B cell (primary cell): ENCODE results near the gene CRTC3. TPM values are rescaled to one million over a fixed set of nuclear protein-coding genes. Genes with fewer than 3 reads are reported as not detected.

Source experiments
- ATAC-seq: fragments of 200-7000 bp; cut with Tn5 transposase; one replicate; pipeline ENCODE4 v1.10.0; 2021; ENCODE audit warnings: low read depth, mild to moderate bottlenecking, moderate number of reproducible peaks, moderate library complexity
- CTCF ChIA-PET: fragments of 350-600 bp; sonication (Branson Sonifier 250); formaldehyde crosslinking; loops from one replicate; lab custom pipeline; 2021; ENCODE audit warnings: antibody characterized with exemption, inconsistent platforms; lab: Charles Lee
- POLR2A ChIA-PET: fragments of 350-600 bp; sonication (Branson Sonifier 250); formaldehyde crosslinking; loops from one replicate; lab custom pipeline; 2021; ENCODE audit warnings: antibody characterized with exemption; lab: Charles Lee
- DNase-seq: peaks from one replicate; pipeline ENCODE4 v3.0.0; 2013
- H2AFZ ChIP-seq: 2 replicates; pipeline ENCODE4 v1.6.1; 2012; ENCODE audit warnings: mild to moderate bottlenecking, low read depth, low read length; ENCODE audit not compliant: insufficient read depth, poor library complexity, severe bottlenecking
- H3K27ac ChIP-seq, 2 donors: 1 replicate in 1 of 2; 2 replicates in 1 of 2; pipeline ENCODE4 v1.5.1; 2012 to 2013; ENCODE audit warnings: low read length in 2 of 2, mild to moderate bottlenecking in 2 of 2, moderate library complexity in 1 of 2
- H3K27me3 ChIP-seq, 4 experiments: fragments of 200-600 bp in 1 of 4; sonication (generic) in 1 of 4; replicated peaks in 1 of 4; 1 replicate in 2 of 4; 2 replicates in 2 of 4; pipeline versions ENCODE4 v1.6.1 to v1.7.0; 2013 to 2016; ENCODE audit warnings: low read length in 3 of 4, mild to moderate bottlenecking in 2 of 4, mixed read lengths in 1 of 4, moderate library complexity in 1 of 4; ENCODE audit not compliant: insufficient read depth in 4 of 4, control insufficient read depth in 3 of 4; ENCODE audit errors: control extremely low read depth in 1 of 4
- H3K36me3 ChIP-seq, 2 experiments: replicated peaks in 1 of 2; 1 replicate in 1 of 2; 2 replicates in 1 of 2; pipeline versions ENCODE4 v1.6.1 to v1.7.1; 2013; ENCODE audit warnings: low read length in 1 of 2; ENCODE audit not compliant: insufficient read depth in 2 of 2, control insufficient read depth in 1 of 2; ENCODE audit errors: control extremely low read depth in 1 of 2, extremely low read depth in 1 of 2
- H3K4me1 ChIP-seq, 2 donors: fragments of 200-600 bp in 1 of 2; sonication (generic) in 1 of 2; 1 replicate in 1 of 2; 2 replicates in 1 of 2; pipeline versions ENCODE4 v1.5.1 to v1.6.1; 2013 to 2017; ENCODE audit warnings: low read length in 2 of 2; ENCODE audit not compliant: control insufficient read depth in 2 of 2, insufficient read depth in 2 of 2
- H3K4me2 ChIP-seq: replicated peaks from 2 replicates; pipeline ENCODE3; 2012; ENCODE audit warnings: mild to moderate bottlenecking, low read depth, low read length; ENCODE audit not compliant: poor library complexity, severe bottlenecking
- H3K4me3 ChIP-seq, 5 experiments: fragments of 200-600 bp in 1 of 5; sonication (generic) in 1 of 5; 1 replicate in 3 of 5; 2 replicates in 2 of 5; pipeline versions ENCODE4 v1.5.1 to v1.7.0; 2011 to 2016; ENCODE audit warnings: low read length in 4 of 5, mild to moderate bottlenecking in 4 of 5, low read depth in 2 of 5, control low read depth in 1 of 5, moderate library complexity in 1 of 5; ENCODE audit not compliant: insufficient read depth in 1 of 5; ENCODE audit errors: control extremely low read depth in 1 of 5, extremely low read depth in 1 of 5
- H3K79me2 ChIP-seq: fragments of 200-600 bp; sonication (generic); one replicate; pipeline ENCODE4 v1.6.0; 2016; ENCODE audit warnings: low read length; ENCODE audit not compliant: control insufficient read depth, insufficient read depth
- H3K9ac ChIP-seq: fragments of 200-600 bp; sonication (generic); 2 replicates; pipeline ENCODE4 v1.6.1; 2017; ENCODE audit warnings: mild to moderate bottlenecking, low read length, moderate library complexity
- H3K9me3 ChIP-seq, 3 donors: one replicate each; pipeline versions ENCODE4 v1.6.1 to v1.7.1; 2013; ENCODE audit warnings: low read length in 2 of 3; ENCODE audit not compliant: control insufficient read depth in 2 of 3, insufficient read depth in 1 of 3; ENCODE audit errors: control extremely low read depth in 1 of 3
- H4K20me1 ChIP-seq: 2 replicates; pipeline ENCODE4 v1.6.0; 2012; ENCODE audit warnings: mild to moderate bottlenecking, low read length; ENCODE audit not compliant: insufficient read depth, control insufficient read depth, poor library complexity, severe bottlenecking
- H3K27ac Mint-ChIP-seq: one replicate; pipeline ENCODE4 v1.8.0; 2021; ENCODE audit warnings: mixed read lengths
- H3K27me3 Mint-ChIP-seq: one replicate; pipeline ENCODE4 v1.8.0; 2021; ENCODE audit warnings: mixed read lengths
- H3K4me1 Mint-ChIP-seq: one replicate; pipeline ENCODE4 v1.8.0; 2021; ENCODE audit warnings: mixed read lengths
- H3K4me3 Mint-ChIP-seq: one replicate; pipeline ENCODE4 v1.8.0; 2021; ENCODE audit warnings: mixed read lengths
- H3K9me3 Mint-ChIP-seq: one replicate; pipeline ENCODE4 v1.8.0; 2022; ENCODE audit warnings: mixed read lengths; ENCODE audit not compliant: insufficient read depth
- CTCF ChIP-seq: fragments of 200-600 bp; IDR thresholded peaks from one replicate; pipeline ENCODE4 v1.8.0; 2022; ENCODE audit warnings: antibody characterized with exemption, mild to moderate bottlenecking
- EZH2 ChIP-seq: IDR thresholded peaks from 2 replicates; pipeline ENCODE4 v1.6.1; 2012; ENCODE audit warnings: borderline replicate concordance, low read depth, mild to moderate bottlenecking, moderate library complexity, low read length; ENCODE audit not compliant: insufficient read depth, poor library complexity, severe bottlenecking
- WGBS: methylation state at CpG from one replicate; pipeline ENCODE4 v1.1.5; 2013; ENCODE audit warnings: missing lambda C conversion rate; ENCODE audit not compliant: insufficient coverage; 5-methylcytosine and 5-hydroxymethylcytosine counted together
- intact Hi-C: fragments of 100-400 bp; cut with micrococcal nuclease; formaldehyde crosslinking; loops from one replicate; pipeline ENCODE4 v1.10.0; 2022
- polyA plus RNA-seq: library from polyadenylated mRNA; depleted of rRNA; stranded (reverse); fragments of >200 nt; gene quantifications from 2 replicates; pipeline ENCODE4 v1.2.3, GENCODE V29; 2012
- total RNA-seq, 2 donors: library from RNA; stranded (reverse); fragments of 120-200 nt in 1 of 2; gene quantifications; 1 replicate in 1 of 2; 2 replicates in 1 of 2; pipeline versions ENCODE4 v1.2.3 to v1.2.4, GENCODE V29; 2013 to 2022

Gene CRTC3
- total and polyA plus RNA-seq, 2 donors (not counting 1 experiment from before 2014, with no cell fraction given) = 34.7 to 95.8 TPM

- Mint-ChIP-seq H3K4me3 (peak overlapping the region; percentile 24), H3K9me3 (no peaks in the 10 kb centered on the region), H3K27me3 (peaks cover 45% of the 10 kb centered on the region), H3K27ac (no peak overlapping the region), H3K4me1 (peaks cover 78% of the 10 kb centered on the region)
- Histone ChIP-seq H3K79me2 (peaks cover 6% of the 10 kb centered on the region), H3K9ac (no peak overlapping the region), H3K4me3 (no peak overlapping the region), H3K27ac (no peak overlapping the region), H2AFZ (no peak overlapping the region), H3K9me3 (peaks cover 0 to 1% (median 0%) of the 10 kb centered on the region in 3 donors), H4K20me1 (peaks cover 43% of the 10 kb centered on the region), H3K27me3 (peaks cover 0 to 54% (median 34%) of the 10 kb centered on the region in 4 experiments), H3K4me1 (peaks cover 83 to 89% of the 10 kb centered on the region in 2 donors), H3K4me2 (peak overlapping the region; percentile 0), H3K36me3 (no peaks in the 10 kb centered on the region)
- intact Hi-C loops = no loop called here
- WGBS = 96% methylated on average over 3 of the region's 4 CpGs
- POLR2A ChIA-PET = interaction anchor here (0.6 kb wide), 1 partner anchor 208 kb away, joined by 4 read pairs; no protein-coding TSS in a partner anchor
- CTCF ChIA-PET = interaction anchor here (1.3 to 4.4 kb wide), 4 partner anchors 11 to 374 kb away, joined by 3 to 17 read pairs (median 12); partner anchors contain the start of genes HDDC3 and UNC45A
- ATAC-seq (no peak), DNase-seq (no peak)
- no peak for TF ChIP-seq CTCF
- no peak for TF ChIP-seq EZH2
These were observed 129.8 kb downstream of the CRTC3 start for GRCh38 chr15:90659481-90659880.
